HepG2 (cell line): ENCODE measurements around the gene ARFGEF3. TPM values are rescaled to one million over a fixed set of nuclear protein-coding genes. Genes with fewer than 3 reads are reported as not detected.

Experiments used
- E2F5 ChIP-seq: sonication (generic); formaldehyde crosslinking; conservative IDR thresholded peaks from 2 replicates; pipeline ENCODE4 v1.4.0; 2020; ENCODE audit warnings: missing genetic modification reagents
- FOXA3 ChIP-seq: IDR thresholded peaks from 2 replicates; pipeline ENCODE4 v1.6.1; 2016; ENCODE audit warnings: missing genetic modification reagents, missing compliant biosample characterization
- GTF3A ChIP-seq: sonication (generic); formaldehyde crosslinking; conservative IDR thresholded peaks from 2 replicates; pipeline ENCODE4 v1.4.0; 2020; ENCODE audit warnings: mild to moderate bottlenecking, missing genetic modification reagents
- HMG20A ChIP-seq: IDR thresholded peaks from 2 replicates; pipeline ENCODE4 v1.6.1; 2016; ENCODE audit warnings: borderline replicate concordance
- KAT8 ChIP-seq: IDR thresholded peaks from 2 replicates; pipeline ENCODE4 v1.6.1; 2016; ENCODE audit warnings: missing genetic modification reagents, missing compliant biosample characterization
- KLF15 ChIP-seq: sonication (generic); formaldehyde crosslinking; IDR thresholded peaks from 2 replicates; pipeline ENCODE4 v1.8.1; 2023; ENCODE audit warnings: borderline replicate concordance, mild to moderate bottlenecking, inconsistent platforms, missing genetic modification reagents, mixed read lengths
- NFRKB ChIP-seq: fragments of 450-650 bp; IDR thresholded peaks from 2 replicates; pipeline ENCODE4 v1.6.1; 2017
- RBAK ChIP-seq: sonication (generic); formaldehyde crosslinking; IDR thresholded peaks from 2 replicates; pipeline ENCODE4 v1.5.1; 2020; ENCODE audit warnings: mild to moderate bottlenecking, missing genetic modification reagents
- RFXANK ChIP-seq: IDR thresholded peaks from 2 replicates; pipeline ENCODE4 v1.6.1; 2016
- SCMH1 ChIP-seq: sonication (generic); formaldehyde crosslinking; IDR thresholded peaks from 2 replicates; pipeline ENCODE4 v1.9.0; 2021; ENCODE audit warnings: missing genetic modification reagents, mild to moderate bottlenecking, borderline replicate concordance
- SMAD3 ChIP-seq: sonication (generic); formaldehyde crosslinking; IDR thresholded peaks from 2 replicates; pipeline ENCODE4 v1.4.0; 2020; ENCODE audit warnings: missing genetic modification reagents
- SOX13 ChIP-seq, 3 experiments: fragments of 450-650 bp in 1 of 3; sonication (generic) in 1 of 3; formaldehyde crosslinking in 1 of 3; IDR thresholded peaks in 2 of 3; conservative IDR thresholded peaks in 1 of 3; 2 replicates each; pipeline versions ENCODE4 v1.5.0 to v1.6.1; 2016 to 2020; ENCODE audit warnings: antibody characterized with exemption in 1 of 3, mild to moderate bottlenecking in 1 of 3, missing compliant biosample characterization in 1 of 3, missing genetic modification reagents in 1 of 3, moderate library complexity in 1 of 3
- SPEN ChIP-seq: sonication (generic); formaldehyde crosslinking; IDR thresholded peaks from 2 replicates; pipeline ENCODE4 v1.5.1; 2020; ENCODE audit warnings: low read depth, mild to moderate bottlenecking, missing genetic modification reagents
- SRSF1 ChIP-seq: fragments of 200-400 bp; formaldehyde crosslinking; optimal IDR thresholded peaks from 2 replicates; pipeline ENCODE3; 2017; ENCODE audit warnings: mild to moderate bottlenecking, low read depth, low read length, moderate library complexity
- ZIK1 ChIP-seq: sonication (generic); formaldehyde crosslinking; IDR thresholded peaks from 2 replicates; pipeline ENCODE4 v1.5.0; 2020; ENCODE audit warnings: mild to moderate bottlenecking, low read depth, missing genetic modification reagents, borderline replicate concordance
- ZNF232 ChIP-seq: sonication (generic); formaldehyde crosslinking; IDR thresholded peaks from 2 replicates; pipeline ENCODE4 v1.4.0; 2020; ENCODE audit warnings: missing genetic modification reagents, borderline replicate concordance
- ZNF362 ChIP-seq: sonication (generic); formaldehyde crosslinking; IDR thresholded peaks from 2 replicates; pipeline ENCODE4 v1.4.0; 2020; ENCODE audit warnings: missing genetic modification reagents, mild to moderate bottlenecking, borderline replicate concordance
- ZNF367 ChIP-seq: sonication (generic); formaldehyde crosslinking; IDR thresholded peaks from 2 replicates; pipeline ENCODE4 v1.4.0; 2020; ENCODE audit warnings: missing genetic modification reagents, borderline replicate concordance
- ZNF430 ChIP-seq: sonication (generic); formaldehyde crosslinking; IDR thresholded peaks from 2 replicates; pipeline ENCODE4 v1.9.0; 2021; ENCODE audit warnings: mild to moderate bottlenecking, missing genetic modification reagents
- ZNF850 ChIP-seq: sonication (generic); formaldehyde crosslinking; conservative IDR thresholded peaks from 2 replicates; pipeline ENCODE4 v1.9.0; 2021; ENCODE audit warnings: mild to moderate bottlenecking, missing genetic modification reagents
- ZZZ3 ChIP-seq: sonication (generic); formaldehyde crosslinking; IDR thresholded peaks from 2 replicates; pipeline ENCODE4 v1.4.0; 2020; ENCODE audit warnings: missing genetic modification reagents, mild to moderate bottlenecking, borderline replicate concordance
- polyA plus RNA-seq, 8 experiments: library from polyadenylated mRNA; depleted of rRNA in 3 of 8; stranded (reverse) in 7 of 8; unstranded in 1 of 8; fragments of >200 nt; fragmentation: Illumina TruSeq in 4 of 8; extraction: Trizol in 4 of 8; gene quantifications; 2 replicates each; pipeline versions ENCODE4 v1.2.1 to v1.2.3, GENCODE V29; 2011 to 2016; ENCODE audit warnings: low read depth in 4 of 8, missing spikeins in 1 of 8, mixed read lengths in 1 of 8; ENCODE audit not compliant: insufficient read depth in 1 of 8
- total RNA-seq, 5 experiments: library from RNA; depleted of rRNA; stranded (reverse); fragments of >200 nt; fragmentation: Illumina TruSeq; extraction: Trizol; gene quantifications; 2 replicates each; pipeline ENCODE4 v1.2.3, GENCODE V29; 2016; ENCODE audit warnings: low read depth in 1 of 5
- TF ChIP-seq, protein P1 (sequence below): sonication (generic); formaldehyde crosslinking; IDR thresholded peaks from 2 replicates; pipeline ENCODE4 v1.5.1; 2020; ENCODE audit warnings: mild to moderate bottlenecking, missing genetic modification reagents

The ARFGEF3 gene
- total and polyA plus RNA-seq, 2 of the 13 experiments (the other 11 are each of a cell fraction or from before 2014, with no cell fraction given): 0.60 to 2.6 TPM

DNA sequence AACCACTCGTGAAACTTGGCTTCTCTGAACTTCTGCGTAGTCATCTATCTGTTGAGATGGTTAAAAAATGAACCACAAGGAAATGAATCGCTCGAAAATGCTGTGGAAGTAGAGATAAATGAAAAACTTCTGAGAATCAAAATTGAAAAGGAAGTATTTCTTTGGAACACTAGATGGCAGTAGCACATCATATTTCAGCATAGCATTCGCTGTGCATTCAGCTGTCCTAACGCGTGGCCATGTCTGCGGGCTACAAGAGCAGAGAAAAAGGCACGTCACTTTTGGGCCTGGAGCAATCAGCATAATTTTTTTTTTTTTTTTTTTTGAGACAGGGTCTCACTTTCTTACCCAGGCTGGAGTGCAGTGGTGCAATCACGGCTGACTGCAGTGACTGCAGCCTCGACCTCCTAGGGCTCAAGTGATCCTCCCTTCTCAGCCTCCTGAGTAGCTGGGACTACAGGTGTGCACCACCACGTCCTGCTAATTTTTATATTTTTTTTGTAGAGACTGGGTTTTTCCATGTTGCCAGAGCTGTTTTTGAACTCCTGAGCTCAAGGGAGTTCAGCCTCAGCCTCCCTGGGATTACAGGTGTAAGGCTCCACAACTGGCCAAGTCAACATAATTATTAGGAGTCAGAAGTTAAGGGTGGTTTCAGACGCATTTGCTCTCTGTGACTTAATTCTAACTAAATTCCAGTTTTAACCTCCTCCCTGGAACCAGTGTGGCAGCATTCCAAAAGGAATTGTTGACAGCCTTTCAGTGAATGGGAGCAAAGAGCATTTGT, 45.7 kb upstream of the ARFGEF3 start (continued):
- no peak for TF ChIP-seq RBAK (CRISPR knock-in tag)
- 0 out of 2 replicates have a peak, but pooled peaks have one; percentile 32 for TF ChIP-seq HMG20A (CRISPR knock-in tag)
- TF ChIP-seq ZNF362 (CRISPR knock-in tag): 0 out of 2 replicates have a peak, but pooled peaks have one; percentile 45
- no peak for TF ChIP-seq GTF3A (CRISPR knock-in tag)
- TF ChIP-seq ZNF850 (CRISPR knock-in tag): 0 out of 2 replicates have a peak, but pooled peaks have one; percentile 54
- TF ChIP-seq ZIK1 (CRISPR knock-in tag): no peak
- no peak for TF ChIP-seq ZNF232
- TF ChIP-seq ZNF367: no peak
- TF ChIP-seq, protein P1, sequence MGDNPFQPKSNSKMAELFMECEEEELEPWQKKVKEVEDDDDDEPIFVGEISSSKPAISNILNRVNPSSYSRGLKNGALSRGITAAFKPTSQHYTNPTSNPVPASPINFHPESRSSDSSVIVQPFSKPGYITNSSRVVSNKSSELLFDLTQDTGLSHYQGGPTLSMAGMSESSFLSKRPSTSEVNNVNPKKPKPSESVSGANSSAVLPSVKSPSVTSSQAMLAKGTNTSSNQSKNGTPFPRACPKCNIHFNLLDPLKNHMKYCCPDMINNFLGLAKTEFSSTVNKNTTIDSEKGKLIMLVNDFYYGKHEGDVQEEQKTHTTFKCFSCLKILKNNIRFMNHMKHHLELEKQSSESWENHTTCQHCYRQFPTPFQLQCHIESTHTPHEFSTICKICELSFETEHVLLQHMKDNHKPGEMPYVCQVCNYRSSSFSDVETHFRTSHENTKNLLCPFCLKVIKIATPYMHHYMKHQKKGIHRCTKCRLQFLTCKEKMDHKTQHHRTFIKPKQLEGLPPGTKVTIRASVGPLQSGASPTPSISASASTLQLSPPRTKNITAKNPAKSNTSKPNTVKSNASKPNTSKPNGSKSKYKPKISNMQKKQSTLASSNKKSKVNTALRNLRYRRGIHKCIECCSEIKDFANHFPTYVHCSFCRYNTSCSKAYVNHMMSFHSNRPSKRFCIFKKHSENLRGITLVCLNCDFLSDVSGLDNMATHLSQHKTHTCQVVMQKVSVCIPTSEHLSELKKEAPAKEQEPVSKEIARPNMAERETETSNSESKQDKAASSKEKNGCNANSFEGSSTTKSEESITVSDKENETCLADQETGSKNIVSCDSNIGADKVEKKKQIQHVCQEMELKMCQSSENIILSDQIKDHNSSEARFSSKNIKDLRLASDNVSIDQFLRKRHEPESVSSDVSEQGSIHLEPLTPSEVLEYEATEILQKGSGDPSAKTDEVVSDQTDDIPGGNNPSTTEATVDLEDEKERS: peak; percentile 73
- no peak for TF ChIP-seq ZNF430
- peak; percentile 41; the same call in 1 of the 2 replicates for TF ChIP-seq KAT8 (CRISPR knock-in tag)
- TF ChIP-seq NFRKB: no peak
- no peak for TF ChIP-seq E2F5
- TF ChIP-seq SCMH1 (CRISPR knock-in tag): no peak
- no peak; the same call in 1 of the 2 replicates for TF ChIP-seq SPEN
- no peak for TF ChIP-seq SRSF1
- no peak for TF ChIP-seq ZZZ3 (CRISPR knock-in tag)
- TF ChIP-seq FOXA3: peak; percentile 26; the same call in 1 of the 2 replicates
- no peak for TF ChIP-seq KLF15 (CRISPR knock-in tag)
- TF ChIP-seq RFXANK (CRISPR knock-in tag): peak; percentile 75; the same call in 1 of the 2 replicates
- peak; percentile 74; the same call in 1 of the 2 replicates for TF ChIP-seq SMAD3 (CRISPR knock-in tag)
- TF ChIP-seq SOX13 (IDR thresholded peaks at IDR 0.05): no peak
- TF ChIP-seq SOX13 (CRISPR knock-in tag; conservative IDR thresholded peaks at IDR 0.05 in 1 of 2, IDR thresholded peaks at IDR 0.05 in 1 of 2): peak in 1 of 2 experiments; percentile 18; a peak in 1 of 4 replicates
